ENCODE measurements around the gene CALCR.
"Not testable (repeated sequence)": the region's sequence is repeated elsewhere in the genome, so short reads cannot be mapped to it uniquely, and the experiment has no call there.

CALCR gene

GRCh38 chr7:93601363-93601762 lies 26.8 kb upstream of the CALCR start:
- peak; percentile 14; the same call in 1 of the 2 replicates for TF ChIP-seq CTCF (IDR thresholded peaks at IDR 0.05; ENCODE audit: low read depth, low read length)
- no peak overlapping the region for H3K4me3 ChIP-seq (ENCODE audit: low read depth, low read length)
- no peaks in the 10 kb centered on the region for H3K4me1 ChIP-seq
- H3K9me3 ChIP-seq, result no peaks in the 10 kb centered on the region
- no peak for DNase-seq
- H3K27me3 ChIP-seq, result no peaks in the 10 kb centered on the region
- no peaks in the 10 kb centered on the region for H3K36me3 ChIP-seq

- H3K4me1 ChIP-seq, result no peaks in the 10 kb centered on the region
- no peak for TF ChIP-seq CTCF (IDR thresholded peaks at IDR 0.05; ENCODE audit: low read depth, low read length)
- H3K9me3 ChIP-seq, result no peaks in the 10 kb centered on the region
- no peaks in the 10 kb centered on the region for H3K36me3 ChIP-seq
- no peaks in the 10 kb centered on the region for H3K27me3 ChIP-seq
- DNase-seq, result no peak
- no peak overlapping the region for H3K4me3 ChIP-seq (ENCODE audit: low read depth, low read length)
Measured at GRCh38 chr7:93594250-93594649, 19.7 kb upstream of the CALCR start.

- H3K27me3 ChIP-seq, result no peaks in the 10 kb centered on the region
- no peaks in the 10 kb centered on the region for H3K4me1 ChIP-seq
- H3K9me3 ChIP-seq, result no peaks in the 10 kb centered on the region
- H3K4me3 ChIP-seq (ENCODE audit: low read depth, low read length), result no peak overlapping the region
- DNase-seq, result no peak
- no peaks in the 10 kb centered on the region for H3K36me3 ChIP-seq
- no peak for TF ChIP-seq CTCF (IDR thresholded peaks at IDR 0.05; ENCODE audit: low read depth, low read length)
Measured at GRCh38 chr7:93592588-93593266, 18.2 kb upstream of the CALCR start.

GRCh38 chr7:93591224-93592050 lies 16.9 kb upstream of the CALCR start:
- H3K27me3 ChIP-seq; H3K9me3 ChIP-seq; H3K36me3 ChIP-seq; H3K4me1 ChIP-seq; DNase-seq; H3K4me3 ChIP-seq (ENCODE audit: low read depth, low read length): not testable (repeated sequence)

GRCh38 chr7:93586479-93586865 lies 11.9 kb upstream of the CALCR start:
- not testable (repeated sequence) for H3K4me3 ChIP-seq (ENCODE audit: low read depth, low read length); H3K36me3 ChIP-seq; DNase-seq; H3K4me1 ChIP-seq; H3K27me3 ChIP-seq; H3K9me3 ChIP-seq

GRCh38 chr7:93585694-93586478 lies 11.4 kb upstream of the CALCR start:
- not testable (repeated sequence) for H3K4me1 ChIP-seq; DNase-seq; H3K9me3 ChIP-seq; H3K4me3 ChIP-seq (ENCODE audit: low read depth, low read length); H3K27me3 ChIP-seq; H3K36me3 ChIP-seq

- peaks cover 26% of the 10 kb centered on the region for H3K27me3 ChIP-seq
- no peak for DNase-seq
- no peaks in the 10 kb centered on the region for H3K9me3 ChIP-seq
- H3K36me3 ChIP-seq, result no peaks in the 10 kb centered on the region
- TF ChIP-seq CTCF (IDR thresholded peaks at IDR 0.05; ENCODE audit: low read depth, low read length), result no peak
- no peaks in the 10 kb centered on the region for H3K4me1 ChIP-seq
- H3K4me3 ChIP-seq (ENCODE audit: low read depth, low read length), result no peak overlapping the region
Measured at GRCh38 chr7:93579431-93579830, 4.9 kb upstream of the CALCR start.

Data from BE2C (cell line).